Breast epithelium (tissue), 4 donors: ENCODE data around the gene TTC7B. TPM values are rescaled to one million over a fixed set of nuclear protein-coding genes. Genes with fewer than 3 reads are reported as not detected.

ENCODE experiments used
- DNase-seq, 2 donors: peaks; one replicate each; pipeline ENCODE4 v3.0.0-alpha.2; 2019; ENCODE audit warnings: low spot score in 2 of 2
- H3K27ac ChIP-seq, 2 donors: fragments of 200-600 bp; sonication (generic) in 1 of 2; one replicate each; pipeline ENCODE4 v1.5.1; 2016 to 2019; ENCODE audit warnings: mild to moderate bottlenecking in 1 of 2
- H3K27me3 ChIP-seq, 2 donors: fragments of 200-600 bp; sonication (generic) in 1 of 2; one replicate each; pipeline versions ENCODE4 v1.5.1 to v1.6.0; 2017 to 2019; ENCODE audit warnings: control low read depth in 1 of 2, mild to moderate bottlenecking in 1 of 2
- H3K36me3 ChIP-seq: fragments of 200-600 bp; one replicate; pipeline ENCODE4 v1.5.1; 2019
- H3K4me1 ChIP-seq, 2 donors: fragments of 200-600 bp; sonication (generic); one replicate each; pipeline ENCODE4 v1.5.1; 2016 to 2019; ENCODE audit warnings: control low read depth in 1 of 2
- H3K4me3 ChIP-seq, 3 donors: fragments of 200-600 bp; sonication (generic); 1 replicate in 2 of 3; 2 replicates in 1 of 3; pipeline ENCODE4 v1.5.1; 2016 to 2019; ENCODE audit warnings: mild to moderate bottlenecking in 3 of 3, moderate library complexity in 2 of 3
- H3K9me3 ChIP-seq, 2 donors: fragments of 200-600 bp; sonication (generic) in 1 of 2; one replicate each; pipeline ENCODE4 v1.5.1; 2016 to 2019; ENCODE audit warnings: control low read depth in 1 of 2
- POLR2A ChIP-seq: fragments of 450-650 bp; IDR thresholded peaks from one replicate; pipeline ENCODE4 v1.6.1; 2016; ENCODE audit warnings: antibody characterized with exemption, mild to moderate bottlenecking, moderate library complexity
- POLR2AphosphoS5 ChIP-seq, 3 donors: sonication (generic); formaldehyde crosslinking; IDR thresholded peaks; one replicate each; pipeline ENCODE4 v1.6.1; 2017; ENCODE audit warnings: antibody characterized with exemption in 3 of 3
- intact Hi-C: fragments of 100-400 bp; cut with DNase I; formaldehyde crosslinking; loops from one replicate; pipeline ENCODE4 v1.15.1; 2023; ENCODE audit warnings: low total_unique reads
- total RNA-seq, 3 donors: library from RNA; depleted of rRNA; stranded (reverse); fragments of >200 nt; gene quantifications; one replicate each; pipeline ENCODE4 v1.1.0, GENCODE V29; 2016
- TF ChIP-seq, protein P1 (sequence below), 3 donors: fragments of 450-650 bp; IDR thresholded peaks; one replicate each; pipeline ENCODE4 v1.5.1; 2016 to 2017; ENCODE audit warnings: antibody characterized with exemption in 3 of 3, mild to moderate bottlenecking in 3 of 3, moderate library complexity in 3 of 3

Gene TTC7B
- total RNA-seq, 3 donors from 2014 or later = 14.0 to 29.1 (median 22.0) TPM

- TF ChIP-seq POLR2A = no peak
- TF ChIP-seq, protein P1, sequence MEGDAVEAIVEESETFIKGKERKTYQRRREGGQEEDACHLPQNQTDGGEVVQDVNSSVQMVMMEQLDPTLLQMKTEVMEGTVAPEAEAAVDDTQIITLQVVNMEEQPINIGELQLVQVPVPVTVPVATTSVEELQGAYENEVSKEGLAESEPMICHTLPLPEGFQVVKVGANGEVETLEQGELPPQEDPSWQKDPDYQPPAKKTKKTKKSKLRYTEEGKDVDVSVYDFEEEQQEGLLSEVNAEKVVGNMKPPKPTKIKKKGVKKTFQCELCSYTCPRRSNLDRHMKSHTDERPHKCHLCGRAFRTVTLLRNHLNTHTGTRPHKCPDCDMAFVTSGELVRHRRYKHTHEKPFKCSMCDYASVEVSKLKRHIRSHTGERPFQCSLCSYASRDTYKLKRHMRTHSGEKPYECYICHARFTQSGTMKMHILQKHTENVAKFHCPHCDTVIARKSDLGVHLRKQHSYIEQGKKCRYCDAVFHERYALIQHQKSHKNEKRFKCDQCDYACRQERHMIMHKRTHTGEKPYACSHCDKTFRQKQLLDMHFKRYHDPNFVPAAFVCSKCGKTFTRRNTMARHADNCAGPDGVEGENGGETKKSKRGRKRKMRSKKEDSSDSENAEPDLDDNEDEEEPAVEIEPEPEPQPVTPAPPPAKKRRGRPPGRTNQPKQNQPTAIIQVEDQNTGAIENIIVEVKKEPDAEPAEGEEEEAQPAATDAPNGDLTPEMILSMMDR (IDR thresholded peaks at IDR 0.05) = no peak
- no peak for TF ChIP-seq POLR2AphosphoS5 (IDR thresholded peaks at IDR 0.05)
- Histone ChIP-seq H3K9me3 (no peaks in the 10 kb centered on the region), H3K27me3 (no peaks in the 10 kb centered on the region), H3K4me3 (no peak overlapping the region), H3K36me3 (no peaks in the 10 kb centered on the region), H3K4me1 (peaks cover 3 to 26% of the 10 kb centered on the region in 2 donors), H3K27ac (no peak overlapping the region)
- no peak for DNase-seq
- intact Hi-C loops = no loop called here
Measured at GRCh38 chr14:90518941-90519256, 297.3 kb downstream of the TTC7B start.

- Histone ChIP-seq H3K9me3 (no peaks in the 10 kb centered on the region), H3K27ac (peak overlapping the region in 1 of 2 donors; percentile 32), H3K27me3 (no peaks in the 10 kb centered on the region), H3K36me3 (no peaks in the 10 kb centered on the region), H3K4me3 (no peak overlapping the region), H3K4me1 (peaks cover 2 to 29% of the 10 kb centered on the region in 2 donors)
- TF ChIP-seq, protein P1 (IDR thresholded peaks at IDR 0.05) = no peak
- no peak for TF ChIP-seq POLR2AphosphoS5 (IDR thresholded peaks at IDR 0.05)
- no peak for TF ChIP-seq POLR2A
- no peak for DNase-seq
- intact Hi-C loops = no loop called here
Measured at GRCh38 chr14:90518069-90518940, 297.9 kb downstream of the TTC7B start.

- peaks cover 4 to 31% of the 10 kb centered on the region in 2 donors for H3K4me1 ChIP-seq
- H3K27me3 ChIP-seq = no peaks in the 10 kb centered on the region
- H3K4me3 ChIP-seq = no peak overlapping the region
- no peaks in the 10 kb centered on the region for H3K36me3 ChIP-seq
- intact Hi-C loops = no loop called here
- no peaks in the 10 kb centered on the region for H3K9me3 ChIP-seq
- H3K27ac ChIP-seq = no peak overlapping the region
- TF ChIP-seq POLR2A = no peak
- no peak for TF ChIP-seq POLR2AphosphoS5 (IDR thresholded peaks at IDR 0.05)
- TF ChIP-seq, protein P1 (IDR thresholded peaks at IDR 0.05) = no peak
- DNase-seq = no peak
Measured at GRCh38 chr14:90517076-90517841, 299.0 kb downstream of the TTC7B start.

GRCh38 chr14:90514566-90514965 is 301.7 kb downstream of the TTC7B start:
- Histone ChIP-seq H3K27ac (peak overlapping the region; percentile 96 to 98), H3K36me3 (no peaks in the 10 kb centered on the region), H3K4me1 (peaks cover 4 to 17% of the 10 kb centered on the region in 2 donors), H3K9me3 (no peaks in the 10 kb centered on the region), H3K27me3 (no peaks in the 10 kb centered on the region), H3K4me3 (no peak overlapping the region)
- TF ChIP-seq, protein P1 (IDR thresholded peaks at IDR 0.05) = no peak
- no peak for TF ChIP-seq POLR2A
- no peak for TF ChIP-seq POLR2AphosphoS5 (IDR thresholded peaks at IDR 0.05)
- no peak for DNase-seq
- intact Hi-C loops = no loop called here

GRCh38 chr14:90514015-90514398 is 302.2 kb downstream of the TTC7B start:
- Histone ChIP-seq H3K36me3 (no peaks in the 10 kb centered on the region), H3K4me1 (peaks cover 4 to 17% of the 10 kb centered on the region in 2 donors)
- intact Hi-C loops = no loop called here

More at GRCh38 chr14:90514015-90514398, 302.2 kb downstream of the TTC7B start:
- Histone ChIP-seq H3K4me3 (no peak overlapping the region), H3K27ac (peak overlapping the region; percentile 96 to 98), H3K27me3 (no peaks in the 10 kb centered on the region), H3K9me3 (no peaks in the 10 kb centered on the region)
- TF ChIP-seq POLR2A = no peak
- no peak for TF ChIP-seq POLR2AphosphoS5 (IDR thresholded peaks at IDR 0.05)
- TF ChIP-seq, protein P1 (IDR thresholded peaks at IDR 0.05) = no peak
- DNase-seq = no peak
